NK-92 (cell line): ENCODE data around the gene RBM44.

Experiments used
- DNase-seq: peaks from one replicate; lab custom pipeline; 2025; ENCODE audit not compliant: unreplicated experiment; lab: John Stamatoyannopoulos, UW

Gene RBM44

GRCh38 chr2:237885111-237885930 lies 86.7 kb downstream of the RBM44 start:
- DNase-seq, result no peak

GRCh38 chr2:237885931-237886684 lies 87.5 kb downstream of the RBM44 start:
- DNase-seq, result no peak

GRCh38 chr2:237886685-237887481 lies 88.3 kb downstream of the RBM44 start:
- DNase-seq, result no peak

GRCh38 chr2:237888389-237888788 lies 89.8 kb downstream of the RBM44 start:
- no peak for DNase-seq

GRCh38 chr2:237889016-237889415 lies 90.4 kb downstream of the RBM44 start:
- DNase-seq, result no peak

GRCh38 chr2:237889811-237890210 lies 91.2 kb downstream of the RBM44 start:
- DNase-seq, result no peak
